A549 (cell line): ENCODE data around the gene CACNG3.

Source experiments
- CTCF ChIP-seq: fragments of >200 bp; sonication (Bioruptor Twin); formaldehyde crosslinking; IDR thresholded peaks from 3 replicates; pipeline ENCODE4 v1.5.1; 2016
- EP300 ChIP-seq, 2 experiments: fragments of >200 bp; sonication (Bioruptor Twin); formaldehyde crosslinking; IDR thresholded peaks; 2 replicates in 1 of 2; 3 replicates in 1 of 2; pipeline ENCODE4 v1.6.1; 2016 to 2017
- ESRRA ChIP-seq: fragments of 150-350 bp; IDR thresholded peaks from 2 replicates; pipeline ENCODE4 v1.6.1; 2014; ENCODE audit warnings: mild to moderate bottlenecking, low read length, borderline replicate concordance
- HMGXB4 ChIP-seq: fragments of 250-450 bp; sonication (Bioruptor Pico); IDR thresholded peaks from 2 replicates; pipeline ENCODE4 v1.5.0; 2021; ENCODE audit warnings: mild to moderate bottlenecking, moderate library complexity, borderline replicate concordance
- HOXA7 ChIP-seq: fragments of 250-450 bp; sonication (Bioruptor Pico); IDR thresholded peaks from 2 replicates; pipeline ENCODE4 v1.5.0; 2020; ENCODE audit warnings: mild to moderate bottlenecking, moderate library complexity
- JUNB ChIP-seq: fragments of >200 bp; sonication (Bioruptor Twin); formaldehyde crosslinking; IDR thresholded peaks from 2 replicates; pipeline ENCODE4 v1.6.1; 2016
- NPAS2 ChIP-seq: fragments of 250-450 bp; sonication (Bioruptor Pico); IDR thresholded peaks from 2 replicates; pipeline ENCODE4 v1.8.0; 2022; ENCODE audit warnings: mild to moderate bottlenecking, moderate library complexity, borderline replicate concordance
- PHF8 ChIP-seq: fragments of 200-600 bp; sonication (generic); IDR thresholded peaks from 2 replicates; pipeline ENCODE4 v1.6.1; 2016; ENCODE audit warnings: low read depth, mild to moderate bottlenecking, antibody characterized with exemption, moderate library complexity, borderline replicate concordance
- POLR2A ChIP-seq: IDR thresholded peaks from 2 replicates; pipeline ENCODE4 v1.6.1; 2012; ENCODE audit warnings: mild to moderate bottlenecking, low read length
- RNF2 ChIP-seq: fragments of 200-600 bp; sonication (generic); IDR thresholded peaks from 2 replicates; pipeline ENCODE4 v1.6.1; 2016; ENCODE audit warnings: low read depth, mild to moderate bottlenecking, antibody characterized with exemption, moderate library complexity, borderline replicate concordance
- SMC3 ChIP-seq: fragments of >200 bp; sonication (Bioruptor Twin); formaldehyde crosslinking; IDR thresholded peaks from 3 replicates; pipeline ENCODE4 v1.6.1; 2018; ENCODE audit warnings: inconsistent platforms
- TF ChIP-seq, protein P1 (sequence below): fragments of 450-650 bp; IDR thresholded peaks from 2 replicates; pipeline ENCODE4 v1.6.1; 2014; ENCODE audit warnings: antibody characterized with exemption

GRCh38 chr16:24286741-24287405, 30.7 kb downstream of the CACNG3 start:
- TF ChIP-seq ESRRA = no peak
- TF ChIP-seq POLR2A = no peak
- TF ChIP-seq CTCF = no peak
- TF ChIP-seq JUNB = no peak
- no peak for TF ChIP-seq RNF2
- no peak for TF ChIP-seq NPAS2
- TF ChIP-seq EP300 (IDR thresholded peaks at IDR 0.05) = no peak
- TF ChIP-seq HMGXB4 (CRISPR knock-in tag) = no peak
- no peak for TF ChIP-seq PHF8
- TF ChIP-seq, protein P1, sequence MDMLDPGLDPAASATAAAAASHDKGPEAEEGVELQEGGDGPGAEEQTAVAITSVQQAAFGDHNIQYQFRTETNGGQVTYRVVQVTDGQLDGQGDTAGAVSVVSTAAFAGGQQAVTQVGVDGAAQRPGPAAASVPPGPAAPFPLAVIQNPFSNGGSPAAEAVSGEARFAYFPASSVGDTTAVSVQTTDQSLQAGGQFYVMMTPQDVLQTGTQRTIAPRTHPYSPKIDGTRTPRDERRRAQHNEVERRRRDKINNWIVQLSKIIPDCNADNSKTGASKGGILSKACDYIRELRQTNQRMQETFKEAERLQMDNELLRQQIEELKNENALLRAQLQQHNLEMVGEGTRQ = no peak
- TF ChIP-seq SMC3 = no peak
- no peak for TF ChIP-seq HOXA7 (CRISPR knock-in tag)
